ENCODE measurements around the gene EHD2. TPM values are rescaled to one million over a fixed set of nuclear protein-coding genes. Genes with fewer than 3 reads are reported as not detected.

EHD2 gene
- total and polyA plus RNA-seq, 2 of the 13 experiments (the other 11 are each of a cell fraction or from before 2014, with no cell fraction given): 0.09 to 0.28 TPM

DNA sequence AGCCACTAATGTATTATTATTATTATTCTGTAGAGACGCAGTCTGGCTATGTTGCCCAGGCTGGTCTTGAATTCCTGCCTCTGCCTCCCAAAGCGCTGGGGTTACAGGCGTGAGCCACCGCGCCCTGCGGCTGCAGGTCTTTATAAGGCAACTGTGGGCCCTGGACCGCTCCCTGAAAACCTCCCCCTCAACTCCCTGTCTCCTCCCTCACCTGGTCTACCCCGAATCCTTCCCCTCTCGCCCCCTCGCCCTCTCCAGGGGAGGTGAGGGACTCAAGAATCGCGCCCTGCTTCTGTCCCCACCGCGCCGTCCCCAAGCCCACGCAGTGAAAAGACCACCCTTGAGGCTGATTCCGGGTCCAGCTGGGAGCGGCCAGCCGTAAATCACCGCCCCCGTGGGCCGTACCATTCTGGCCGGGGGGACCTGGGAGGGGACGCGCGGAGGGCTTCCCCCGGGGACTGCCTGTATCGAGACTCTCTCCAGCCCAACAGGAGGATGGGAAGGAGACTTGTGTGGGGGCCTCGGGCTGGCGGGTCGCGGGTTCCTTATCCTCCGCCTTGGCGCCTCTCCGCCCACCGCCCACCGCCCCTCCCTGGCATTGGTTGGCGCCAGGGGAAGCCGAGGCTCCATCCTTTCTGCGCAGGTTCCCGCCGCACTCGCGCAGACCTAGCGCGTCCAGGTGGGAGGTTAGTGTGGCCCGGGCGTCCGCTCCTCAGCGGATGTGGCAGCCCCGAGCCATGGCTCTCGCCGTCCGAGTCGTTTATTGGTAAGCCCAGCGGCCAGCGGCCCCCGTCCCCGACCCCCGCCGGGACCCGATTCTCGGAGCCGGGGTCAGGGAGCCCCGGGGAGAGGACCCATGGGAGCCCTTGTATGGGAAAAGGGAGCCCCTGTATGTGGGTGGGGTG lies 65.1 kb downstream of the EHD2 start, which contains the start of gene SELENOW (continued):
- TF ChIP-seq, protein P1, sequence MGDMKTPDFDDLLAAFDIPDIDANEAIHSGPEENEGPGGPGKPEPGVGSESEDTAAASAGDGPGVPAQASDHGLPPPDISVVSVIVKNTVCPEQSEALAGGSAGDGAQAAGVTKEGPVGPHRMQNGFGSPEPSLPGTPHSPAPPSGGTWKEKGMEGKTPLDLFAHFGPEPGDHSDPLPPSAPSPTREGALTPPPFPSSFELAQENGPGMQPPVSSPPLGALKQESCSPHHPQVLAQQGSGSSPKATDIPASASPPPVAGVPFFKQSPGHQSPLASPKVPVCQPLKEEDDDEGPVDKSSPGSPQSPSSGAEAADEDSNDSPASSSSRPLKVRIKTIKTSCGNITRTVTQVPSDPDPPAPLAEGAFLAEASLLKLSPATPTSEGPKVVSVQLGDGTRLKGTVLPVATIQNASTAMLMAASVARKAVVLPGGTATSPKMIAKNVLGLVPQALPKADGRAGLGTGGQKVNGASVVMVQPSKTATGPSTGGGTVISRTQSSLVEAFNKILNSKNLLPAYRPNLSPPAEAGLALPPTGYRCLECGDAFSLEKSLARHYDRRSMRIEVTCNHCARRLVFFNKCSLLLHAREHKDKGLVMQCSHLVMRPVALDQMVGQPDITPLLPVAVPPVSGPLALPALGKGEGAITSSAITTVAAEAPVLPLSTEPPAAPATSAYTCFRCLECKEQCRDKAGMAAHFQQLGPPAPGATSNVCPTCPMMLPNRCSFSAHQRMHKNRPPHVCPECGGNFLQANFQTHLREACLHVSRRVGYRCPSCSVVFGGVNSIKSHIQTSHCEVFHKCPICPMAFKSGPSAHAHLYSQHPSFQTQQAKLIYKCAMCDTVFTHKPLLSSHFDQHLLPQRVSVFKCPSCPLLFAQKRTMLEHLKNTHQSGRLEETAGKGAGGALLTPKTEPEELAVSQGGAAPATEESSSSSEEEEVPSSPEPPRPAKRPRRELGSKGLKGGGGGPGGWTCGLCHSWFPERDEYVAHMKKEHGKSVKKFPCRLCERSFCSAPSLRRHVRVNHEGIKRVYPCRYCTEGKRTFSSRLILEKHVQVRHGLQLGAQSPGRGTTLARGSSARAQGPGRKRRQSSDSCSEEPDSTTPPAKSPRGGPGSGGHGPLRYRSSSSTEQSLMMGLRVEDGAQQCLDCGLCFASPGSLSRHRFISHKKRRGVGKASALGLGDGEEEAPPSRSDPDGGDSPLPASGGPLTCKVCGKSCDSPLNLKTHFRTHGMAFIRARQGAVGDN (CRISPR knock-in tag; IDR thresholded peaks at IDR 0.05): peak; percentile 73
- peak; percentile 50 for TF ChIP-seq GZF1 (CRISPR knock-in tag; IDR thresholded peaks at IDR 0.05)
- TF ChIP-seq ZNF256 (CRISPR knock-in tag; conservative IDR thresholded peaks at IDR 0.05): 0 out of 2 replicates have a peak, but pooled peaks have one; percentile 13
- TF ChIP-seq ZNF878 (CRISPR knock-in tag; IDR thresholded peaks at IDR 0.05): no peak
- TF ChIP-seq REL (CRISPR knock-in tag; conservative IDR thresholded peaks at IDR 0.05): peak; percentile 29; the same call in 1 of the 2 replicates
- 0 out of 2 replicates have a peak, but pooled peaks have one; percentile 24 for TF ChIP-seq ZNF691 (CRISPR knock-in tag; IDR thresholded peaks at IDR 0.05; ENCODE audit: borderline replicate concordance, low read depth)
- TF ChIP-seq ZSCAN30 (CRISPR knock-in tag; IDR thresholded peaks at IDR 0.05): peak; percentile 50; the same call in 1 of the 2 replicates
- TF ChIP-seq ZNF274 (CRISPR knock-in tag; IDR thresholded peaks at IDR 0.05): peak; percentile 56; the same call in 1 of the 2 replicates
- TF ChIP-seq ESRRA (CRISPR knock-in tag; IDR thresholded peaks at IDR 0.05; ENCODE audit: low read depth): peak; percentile 30; the same call in 1 of the 2 replicates
- peak; percentile 33; the same call in 1 of the 2 replicates for TF ChIP-seq ZNF451 (CRISPR knock-in tag; IDR thresholded peaks at IDR 0.05)
- TF ChIP-seq XRCC5 (optimal IDR thresholded peaks at IDR 0.05; ENCODE audit: low read length): peak; percentile 32
- peak; percentile 83; the same call in 1 of the 2 replicates for TF ChIP-seq SP1 (IDR thresholded peaks at IDR 0.05)
- TF ChIP-seq SP1 (CRISPR knock-in tag; IDR thresholded peaks at IDR 0.05): peak; percentile 98
- peak; percentile 32; the same call in 1 of the 2 replicates for TF ChIP-seq ZNF792 (CRISPR knock-in tag; IDR thresholded peaks at IDR 0.05)
- peak; percentile 81 for TF ChIP-seq IKZF4 (CRISPR knock-in tag; IDR thresholded peaks at IDR 0.05; ENCODE audit: borderline replicate concordance, low read depth, not compliant biosample characterization)
- TF ChIP-seq CENPT (CRISPR knock-in tag; IDR thresholded peaks at IDR 0.05; ENCODE audit: low read depth): no peak
- no peak for TF ChIP-seq RAD51 (IDR thresholded peaks at IDR 0.05; ENCODE audit: borderline replicate concordance)
- TF ChIP-seq HIC2 (CRISPR knock-in tag; IDR thresholded peaks at IDR 0.05; ENCODE audit: low read depth): 0 out of 2 replicates have a peak, but pooled peaks have one; percentile 11
- TF ChIP-seq, protein P2, sequence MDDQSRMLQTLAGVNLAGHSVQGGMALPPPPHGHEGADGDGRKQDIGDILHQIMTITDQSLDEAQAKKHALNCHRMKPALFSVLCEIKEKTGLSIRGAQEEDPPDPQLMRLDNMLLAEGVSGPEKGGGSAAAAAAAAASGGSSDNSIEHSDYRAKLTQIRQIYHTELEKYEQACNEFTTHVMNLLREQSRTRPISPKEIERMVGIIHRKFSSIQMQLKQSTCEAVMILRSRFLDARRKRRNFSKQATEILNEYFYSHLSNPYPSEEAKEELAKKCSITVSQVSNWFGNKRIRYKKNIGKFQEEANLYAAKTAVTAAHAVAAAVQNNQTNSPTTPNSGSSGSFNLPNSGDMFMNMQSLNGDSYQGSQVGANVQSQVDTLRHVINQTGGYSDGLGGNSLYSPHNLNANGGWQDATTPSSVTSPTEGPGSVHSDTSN (CRISPR knock-in tag; IDR thresholded peaks at IDR 0.05; ENCODE audit: borderline replicate concordance): peak; percentile 37; the same call in 1 of the 2 replicates
- TF ChIP-seq GATA4 (IDR thresholded peaks at IDR 0.05; ENCODE audit: borderline replicate concordance, low read depth): 0 out of 2 replicates have a peak, but pooled peaks have one; percentile 21
- 0 out of 2 replicates have a peak, but pooled peaks have one; percentile 82 for TF ChIP-seq SATB2 (CRISPR knock-in tag; IDR thresholded peaks at IDR 0.05)

All from HepG2 (cell line).